ENCODE data around the gene DNAH12.
A peak's percentile ranks its signal among the peaks of the same experiment; 100 is the strongest.

Gene DNAH12

GRCh38 chr3:57436195-57436761 is 107.9 kb downstream of the DNAH12 start:
- Histone ChIP-seq H3K27me3 (ENCODE audit: insufficient read depth, low read length) (no peaks in the 10 kb centered on the region), H4K12ac (ENCODE audit: low read depth, low read length) (no peak overlapping the region), H3K4me2 (ENCODE audit: low read length) (no peak overlapping the region), H3K27ac (ENCODE audit: low read depth, low read length) (no peak overlapping the region), H3K18ac (ENCODE audit: low read length) (no peak overlapping the region), H3K79me1 (ENCODE audit: low read length) (no peaks in the 10 kb centered on the region), H3K4me1 (ENCODE audit: control insufficient read depth in 1 of 2, insufficient read depth in 2 of 2, low read length in 2 of 2) (no peaks in the 10 kb centered on the region), H4K91ac (ENCODE audit: low read depth, low read length) (no peak overlapping the region), H3K9me3 (ENCODE audit: insufficient read depth, low read depth, low read length) (no peaks in the 10 kb centered on the region), H2BK12ac (ENCODE audit: low read length) (no peak overlapping the region), H2AK5ac (ENCODE audit: low read length) (no peak overlapping the region), H3K23ac (ENCODE audit: low read length) (no peak overlapping the region), H3K4me3 (ENCODE audit: low read depth, low read length) (no peak overlapping the region), H3K14ac (ENCODE audit: low read length) (no peak overlapping the region), H3K36me3 (ENCODE audit: control insufficient read depth in 1 of 2, insufficient read depth in 2 of 2, low read length in 2 of 2) (no peaks in the 10 kb centered on the region), H4K8ac (ENCODE audit: low read depth, low read length) (no peak overlapping the region), H2BK120ac (ENCODE audit: insufficient read depth, low read length, poor library complexity) (no peak overlapping the region), H3K4ac (ENCODE audit: low read depth, low read length) (no peak overlapping the region), H2AFZ (ENCODE audit: insufficient read depth, low read length, poor library complexity) (no peak overlapping the region), H2BK5ac (ENCODE audit: low read depth, low read length, poor library complexity) (no peak overlapping the region), H3K79me2 (ENCODE audit: control insufficient read depth, insufficient read depth, low read length, poor library complexity) (no peaks in the 10 kb centered on the region), H3K9ac (ENCODE audit: low read length) (no peak overlapping the region)
- no peak for DNase-seq
- no CpG with 5 or more reads among the region's 1 CpG for WGBS (ENCODE audit: extremely low coverage, insufficient coverage, insufficient read length)

GRCh38 chr3:57434041-57434440 is 110.1 kb downstream of the DNAH12 start:
- Histone ChIP-seq H2BK120ac (ENCODE audit: insufficient read depth, low read length, poor library complexity) (no peak overlapping the region), H4K8ac (ENCODE audit: low read depth, low read length) (no peak overlapping the region), H3K4ac (ENCODE audit: low read depth, low read length) (no peak overlapping the region), H3K79me1 (ENCODE audit: low read length) (no peaks in the 10 kb centered on the region), H4K12ac (ENCODE audit: low read depth, low read length) (no peak overlapping the region), H2AFZ (ENCODE audit: insufficient read depth, low read length, poor library complexity) (no peak overlapping the region), H3K4me3 (ENCODE audit: low read depth, low read length) (no peak overlapping the region), H2BK5ac (ENCODE audit: low read depth, low read length, poor library complexity) (no peak overlapping the region), H2AK5ac (ENCODE audit: low read length) (no peak overlapping the region), H3K9ac (ENCODE audit: low read length) (no peak overlapping the region), H3K79me2 (ENCODE audit: control insufficient read depth, insufficient read depth, low read length, poor library complexity) (no peaks in the 10 kb centered on the region), H3K36me3 (ENCODE audit: control insufficient read depth in 1 of 2, insufficient read depth in 2 of 2, low read length in 2 of 2) (no peaks in the 10 kb centered on the region), H3K27ac (ENCODE audit: low read depth, low read length) (no peak overlapping the region), H3K14ac (ENCODE audit: low read length) (no peak overlapping the region), H3K4me2 (ENCODE audit: low read length) (no peak overlapping the region), H3K9me3 (ENCODE audit: insufficient read depth, low read depth, low read length) (no peaks in the 10 kb centered on the region), H4K91ac (ENCODE audit: low read depth, low read length) (no peak overlapping the region), H3K4me1 (ENCODE audit: control insufficient read depth in 1 of 2, insufficient read depth in 2 of 2, low read length in 2 of 2) (no peaks in the 10 kb centered on the region), H3K23ac (ENCODE audit: low read length) (no peak overlapping the region), H3K18ac (ENCODE audit: low read length) (no peak overlapping the region), H3K27me3 (ENCODE audit: insufficient read depth, low read length) (no peaks in the 10 kb centered on the region), H2BK12ac (ENCODE audit: low read length) (no peak overlapping the region)
- WGBS (ENCODE audit: extremely low coverage, insufficient coverage, insufficient read length): no CpG with 5 or more reads among the region's 4 CpGs
- peak in 1 of 2 donors; percentile 70 for DNase-seq

GRCh38 chr3:57423335-57423734 is 120.8 kb downstream of the DNAH12 start:
- Histone ChIP-seq H3K23ac (ENCODE audit: low read length) (no peak overlapping the region), H3K9me3 (ENCODE audit: insufficient read depth, low read depth, low read length) (no peaks in the 10 kb centered on the region), H3K79me1 (ENCODE audit: low read length) (no peaks in the 10 kb centered on the region), H3K4ac (ENCODE audit: low read depth, low read length) (no peak overlapping the region), H3K4me2 (ENCODE audit: low read length) (no peak overlapping the region), H2AK5ac (ENCODE audit: low read length) (no peak overlapping the region), H3K14ac (ENCODE audit: low read length) (no peak overlapping the region), H2BK12ac (ENCODE audit: low read length) (no peak overlapping the region), H4K8ac (ENCODE audit: low read depth, low read length) (peak overlapping the region; percentile 16), H2AFZ (ENCODE audit: insufficient read depth, low read length, poor library complexity) (peak overlapping the region; percentile 78), H3K27ac (ENCODE audit: low read depth, low read length) (no peak overlapping the region), H3K27me3 (ENCODE audit: insufficient read depth, low read length) (no peaks in the 10 kb centered on the region), H4K91ac (ENCODE audit: low read depth, low read length) (no peak overlapping the region), H2BK5ac (ENCODE audit: low read depth, low read length, poor library complexity) (no peak overlapping the region), H3K18ac (ENCODE audit: low read length) (no peak overlapping the region), H4K12ac (ENCODE audit: low read depth, low read length) (no peak overlapping the region), H2BK120ac (ENCODE audit: insufficient read depth, low read length, poor library complexity) (no peak overlapping the region), H3K4me3 (ENCODE audit: low read depth, low read length) (no peak overlapping the region), H3K79me2 (ENCODE audit: control insufficient read depth, insufficient read depth, low read length, poor library complexity) (no peaks in the 10 kb centered on the region), H3K9ac (ENCODE audit: low read length) (no peak overlapping the region), H3K4me1 (ENCODE audit: control insufficient read depth in 1 of 2, insufficient read depth in 2 of 2, low read length in 2 of 2) (peaks cover 0 to 2% of the 10 kb centered on the region in 2 experiments), H3K36me3 (ENCODE audit: control insufficient read depth in 1 of 2, insufficient read depth in 2 of 2, low read length in 2 of 2) (no peaks in the 10 kb centered on the region)
- no CpG with 5 or more reads among the region's 3 CpGs for WGBS (ENCODE audit: extremely low coverage, insufficient coverage, insufficient read length)
- no peak for DNase-seq

GRCh38 chr3:57421336-57421735 is 122.8 kb downstream of the DNAH12 start:
- H3K27me3 ChIP-seq (ENCODE audit: insufficient read depth, low read length): no peaks in the 10 kb centered on the region

More at GRCh38 chr3:57421336-57421735, 122.8 kb downstream of the DNAH12 start:
- Histone ChIP-seq H3K4ac (ENCODE audit: low read depth, low read length) (no peak overlapping the region), H3K36me3 (ENCODE audit: control insufficient read depth in 1 of 2, insufficient read depth in 2 of 2, low read length in 2 of 2) (no peaks in the 10 kb centered on the region), H3K14ac (ENCODE audit: low read length) (no peak overlapping the region), H3K9ac (ENCODE audit: low read length) (no peak overlapping the region), H4K91ac (ENCODE audit: low read depth, low read length) (no peak overlapping the region), H2BK120ac (ENCODE audit: insufficient read depth, low read length, poor library complexity) (no peak overlapping the region), H3K18ac (ENCODE audit: low read length) (no peak overlapping the region), H3K27ac (ENCODE audit: low read depth, low read length) (no peak overlapping the region), H2AFZ (ENCODE audit: insufficient read depth, low read length, poor library complexity) (no peak overlapping the region), H3K23ac (ENCODE audit: low read length) (no peak overlapping the region), H2BK12ac (ENCODE audit: low read length) (no peak overlapping the region), H2AK5ac (ENCODE audit: low read length) (no peak overlapping the region), H3K9me3 (ENCODE audit: insufficient read depth, low read depth, low read length) (no peaks in the 10 kb centered on the region), H4K12ac (ENCODE audit: low read depth, low read length) (no peak overlapping the region), H3K4me2 (ENCODE audit: low read length) (no peak overlapping the region), H3K4me1 (ENCODE audit: control insufficient read depth in 1 of 2, insufficient read depth in 2 of 2, low read length in 2 of 2) (peaks cover 0 to 2% of the 10 kb centered on the region in 2 experiments), H2BK5ac (ENCODE audit: low read depth, low read length, poor library complexity) (no peak overlapping the region), H3K79me2 (ENCODE audit: control insufficient read depth, insufficient read depth, low read length, poor library complexity) (no peaks in the 10 kb centered on the region), H4K8ac (ENCODE audit: low read depth, low read length) (no peak overlapping the region), H3K4me3 (ENCODE audit: low read depth, low read length) (no peak overlapping the region), H3K79me1 (ENCODE audit: low read length) (no peaks in the 10 kb centered on the region)
- WGBS (ENCODE audit: extremely low coverage, insufficient coverage, insufficient read length): no CpG with 5 or more reads among the region's 5 CpGs
- DNase-seq: no peak
